Measurements from ENCODE around the gene HTR2A. TPM values are rescaled to one million over a fixed set of nuclear protein-coding genes. Genes with fewer than 3 reads are reported as not detected.

The HTR2A gene
- total RNA-seq, 1 donor from 2014 or later, result not detected

DNA sequence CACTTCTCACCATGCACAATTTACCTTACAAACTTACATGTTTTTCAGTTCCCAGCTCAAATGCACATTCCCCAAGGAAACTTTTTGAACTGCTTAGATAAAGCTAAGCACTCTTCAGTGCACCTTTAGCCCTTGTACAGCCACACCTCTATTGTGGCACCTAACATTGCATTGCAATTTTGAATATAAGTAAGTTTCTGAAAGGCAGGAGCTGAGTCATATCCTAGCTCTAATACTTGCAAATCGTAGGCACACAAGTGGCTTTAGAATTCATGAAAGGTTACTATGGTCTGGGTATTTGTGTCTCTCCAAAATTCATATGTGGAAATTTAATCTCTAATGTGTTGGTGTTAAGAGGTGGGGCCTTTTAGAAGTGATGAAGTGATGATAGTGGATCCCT, 95.0 kb downstream of the HTR2A start:
- intact Hi-C loops (cut with DNase I), result no loop called here
- Histone ChIP-seq H3K9me3 (no peaks in the 10 kb centered on the region), H3K4me3 (no peak overlapping the region), H3K27me3 (no peaks in the 10 kb centered on the region), H3K36me3 (no peaks in the 10 kb centered on the region), H3K4me1 (peaks cover 4 to 10% of the 10 kb centered on the region in 2 donors), H3K27ac (no peak overlapping the region)
- no peak for DNase-seq (ENCODE audit: low spot score in 2 of 2)
- TF ChIP-seq, protein P1, sequence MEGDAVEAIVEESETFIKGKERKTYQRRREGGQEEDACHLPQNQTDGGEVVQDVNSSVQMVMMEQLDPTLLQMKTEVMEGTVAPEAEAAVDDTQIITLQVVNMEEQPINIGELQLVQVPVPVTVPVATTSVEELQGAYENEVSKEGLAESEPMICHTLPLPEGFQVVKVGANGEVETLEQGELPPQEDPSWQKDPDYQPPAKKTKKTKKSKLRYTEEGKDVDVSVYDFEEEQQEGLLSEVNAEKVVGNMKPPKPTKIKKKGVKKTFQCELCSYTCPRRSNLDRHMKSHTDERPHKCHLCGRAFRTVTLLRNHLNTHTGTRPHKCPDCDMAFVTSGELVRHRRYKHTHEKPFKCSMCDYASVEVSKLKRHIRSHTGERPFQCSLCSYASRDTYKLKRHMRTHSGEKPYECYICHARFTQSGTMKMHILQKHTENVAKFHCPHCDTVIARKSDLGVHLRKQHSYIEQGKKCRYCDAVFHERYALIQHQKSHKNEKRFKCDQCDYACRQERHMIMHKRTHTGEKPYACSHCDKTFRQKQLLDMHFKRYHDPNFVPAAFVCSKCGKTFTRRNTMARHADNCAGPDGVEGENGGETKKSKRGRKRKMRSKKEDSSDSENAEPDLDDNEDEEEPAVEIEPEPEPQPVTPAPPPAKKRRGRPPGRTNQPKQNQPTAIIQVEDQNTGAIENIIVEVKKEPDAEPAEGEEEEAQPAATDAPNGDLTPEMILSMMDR (IDR thresholded peaks at IDR 0.05), result no peak

DNA sequence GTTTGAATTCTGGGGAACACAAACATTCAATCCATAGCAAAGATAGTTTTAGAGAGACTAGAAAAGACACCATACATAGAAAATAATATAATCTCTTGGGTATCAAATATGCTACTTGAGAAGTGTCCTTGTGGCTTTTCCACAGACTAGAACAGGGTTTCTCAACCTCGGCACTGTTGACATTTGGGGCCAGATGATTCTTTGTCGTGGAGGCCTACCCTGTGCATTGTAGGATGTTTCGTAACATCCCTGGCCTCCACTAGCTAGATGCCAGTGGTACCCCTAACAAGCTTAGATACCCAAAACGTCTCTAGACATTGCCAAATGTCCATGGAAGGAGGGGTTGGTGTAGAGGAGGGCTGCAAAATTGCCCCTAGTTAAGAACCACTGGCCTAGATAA, 97.7 kb downstream of the HTR2A start:
- TF ChIP-seq, protein P1 (IDR thresholded peaks at IDR 0.05), result no peak
- intact Hi-C loops (cut with DNase I), result loop anchor here (5.0 to 10.0 kb wide), 3 partner anchors 37 to 286 kb away; partner anchors contain the start of gene LRCH1
- Histone ChIP-seq H3K9me3 (no peaks in the 10 kb centered on the region), H3K4me3 (no peak overlapping the region), H3K27me3 (no peaks in the 10 kb centered on the region), H3K36me3 (no peaks in the 10 kb centered on the region), H3K27ac (peak overlapping the region; percentile 92), H3K4me1 (peaks cover 10 to 31% of the 10 kb centered on the region in 2 donors)
- no peak for DNase-seq (ENCODE audit: low spot score in 2 of 2)

DNA sequence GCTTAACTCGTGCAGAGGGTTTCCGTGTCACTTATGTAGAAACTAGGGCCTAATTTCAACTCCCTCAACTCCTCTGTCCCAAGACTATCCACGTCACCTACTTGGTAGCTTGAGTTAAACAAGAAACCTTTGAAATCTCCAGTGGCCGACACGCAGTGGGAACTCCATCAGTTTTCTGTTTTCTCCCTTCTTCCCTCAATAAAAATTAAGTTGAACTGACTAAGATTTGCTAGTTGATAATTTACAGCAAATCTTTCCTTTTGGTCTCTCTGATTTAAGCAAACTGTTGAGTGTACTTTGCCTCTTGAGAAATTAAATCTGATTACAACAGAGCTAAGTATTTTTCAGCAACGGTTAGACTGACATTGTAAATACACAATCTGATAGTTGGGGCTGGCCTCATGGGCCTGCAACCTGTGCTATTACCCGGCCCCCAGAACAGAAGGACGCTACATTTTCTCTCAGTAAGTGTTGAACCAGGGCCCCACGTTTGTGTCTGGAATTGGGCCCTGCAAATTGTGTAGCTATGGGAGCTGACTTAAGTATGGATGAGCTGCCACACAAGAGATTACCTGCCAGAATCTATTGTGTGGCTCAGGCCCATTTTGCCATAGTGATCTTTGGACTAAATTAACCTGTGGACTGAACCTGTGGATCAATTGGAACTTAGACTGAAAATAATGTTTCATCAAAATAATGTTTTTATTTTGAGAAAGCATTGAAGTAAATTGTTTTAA, 99.2 kb downstream of the HTR2A start:
- Histone ChIP-seq H3K9me3 (no peaks in the 10 kb centered on the region), H3K4me3 (peak overlapping the region; percentile 77 to 86), H3K36me3 (no peaks in the 10 kb centered on the region), H3K27ac (peak overlapping the region; percentile 92), H3K4me1 (peaks cover 10 to 34% of the 10 kb centered on the region in 2 donors), H3K27me3 (no peaks in the 10 kb centered on the region)
- TF ChIP-seq, protein P1 (IDR thresholded peaks at IDR 0.05), result no peak
- intact Hi-C loops (cut with DNase I), result loop anchor here (1.0 to 10.0 kb wide), 6 partner anchors 21 to 309 kb away; partner anchors contain the start of gene LRCH1
- DNase-seq (ENCODE audit: low spot score in 2 of 2), result no peak

DNA sequence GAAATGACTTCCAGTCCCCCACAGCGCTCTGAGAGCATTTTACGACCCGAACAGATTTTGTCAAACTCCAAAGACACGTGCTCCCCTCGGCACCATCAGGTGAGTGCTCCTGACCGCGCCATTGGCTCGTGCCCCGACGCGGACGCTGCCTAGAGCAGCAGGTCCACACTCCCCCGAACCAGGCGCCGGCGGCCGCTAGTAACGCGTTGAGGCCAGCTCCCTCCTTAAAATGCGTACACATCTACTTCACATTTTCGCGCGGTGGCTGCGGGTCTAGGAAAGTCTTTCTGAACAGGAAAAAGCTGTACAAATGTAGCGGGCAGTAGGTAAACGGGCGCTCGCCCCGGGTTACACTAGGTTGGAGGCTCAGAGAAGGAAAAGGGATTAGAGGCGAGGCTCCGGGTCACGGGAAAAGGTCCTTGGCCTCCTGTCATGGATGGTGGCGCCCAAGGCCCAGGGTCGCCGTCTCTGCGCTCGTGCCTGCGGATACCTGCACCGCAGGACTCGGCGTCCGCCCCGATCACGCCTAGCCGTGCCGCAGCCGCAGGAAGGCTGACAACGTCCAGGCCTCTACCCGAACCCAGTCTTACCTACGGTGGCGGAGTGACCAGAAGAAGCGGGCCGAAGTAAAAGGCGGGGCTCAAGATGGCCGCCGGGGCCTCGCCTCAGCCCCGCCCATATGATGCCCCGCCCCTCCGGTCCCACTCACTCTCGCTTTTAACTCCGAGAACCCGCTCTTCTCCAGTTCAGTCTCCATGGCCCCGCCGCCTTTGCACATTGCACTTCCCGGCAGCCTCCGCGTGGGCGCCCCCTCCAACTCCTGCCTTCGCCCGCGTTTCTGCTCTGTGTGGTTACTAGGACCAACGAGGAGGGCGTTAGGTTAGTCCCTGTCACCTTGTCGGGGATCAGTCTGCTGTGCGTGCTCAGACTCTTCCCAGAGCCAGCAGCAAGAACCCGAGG, 100.1 kb downstream of the HTR2A start, which contains the start of gene ESD:
Gene ESD (minus strand): TSS at position 647 of the 960 bp plus-strand sequence. CDS start 5,748 bp downstream, outside the sequence.
- H3K36me3 ChIP-seq, result no peaks in the 10 kb centered on the region
- H3K4me1 ChIP-seq, result peaks cover 10 to 33% of the 10 kb centered on the region in 2 donors
- peak; percentile 66 to 97 for DNase-seq (ENCODE audit: low spot score in 2 of 2)
- H3K4me3 ChIP-seq, result peak within 1 kb of the TSS; percentile 77 to 86
- TF ChIP-seq, protein P1 (IDR thresholded peaks at IDR 0.05), result no peak
- no peaks in the 10 kb centered on the region for H3K9me3 ChIP-seq
- peak within 1 kb of the TSS; percentile 92 for H3K27ac ChIP-seq
- no peaks in the 10 kb centered on the region for H3K27me3 ChIP-seq
- intact Hi-C loops (cut with DNase I), result loop anchor here (1.0 to 10.0 kb wide), 6 partner anchors 20 to 308 kb away; partner anchors contain the start of gene LRCH1

DNA sequence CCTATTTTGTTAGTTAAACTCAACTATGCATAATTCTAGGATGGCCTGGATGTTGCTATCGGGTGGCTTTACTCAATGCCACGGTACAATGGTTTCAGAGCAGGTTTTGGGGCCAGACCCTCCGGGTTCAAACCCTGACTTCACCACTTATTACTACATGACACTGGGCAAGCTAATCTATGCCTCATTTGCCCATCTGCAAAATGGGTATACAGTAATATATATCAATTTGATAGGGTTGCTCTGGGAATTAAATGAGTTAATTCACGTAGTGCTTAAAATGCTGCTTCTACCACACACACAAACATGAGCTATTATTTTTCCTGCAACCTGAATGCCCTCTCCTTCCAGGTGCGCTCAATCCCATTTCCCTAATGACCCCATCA, 100.7 kb downstream of the HTR2A start:
- peaks cover 10 to 32% of the 10 kb centered on the region in 2 donors for H3K4me1 ChIP-seq
- H3K27me3 ChIP-seq, result no peaks in the 10 kb centered on the region
- no peaks in the 10 kb centered on the region for H3K9me3 ChIP-seq
- DNase-seq (ENCODE audit: low spot score in 2 of 2), result no peak
- peak overlapping the region; percentile 92 for H3K27ac ChIP-seq
- intact Hi-C loops (cut with DNase I), result loop anchor here (2.0 to 10.0 kb wide), 5 partner anchors 19 to 307 kb away; partner anchors contain the start of gene LRCH1
- H3K36me3 ChIP-seq, result peaks cover 0 to 2% of the 10 kb centered on the region in 2 donors
- TF ChIP-seq, protein P1 (IDR thresholded peaks at IDR 0.05), result no peak
- peak overlapping the region; percentile 77 to 86 for H3K4me3 ChIP-seq
